GM18519 (cell line): ENCODE data around the gene SPATA16.
"Not testable (repeated sequence)": the region's sequence is repeated elsewhere in the genome, so short reads cannot be mapped to it uniquely, and the experiment has no call there.

Source experiments
- ATAC-seq: cut with Tn5 transposase; IDR thresholded peaks from one replicate; pipeline ENCODE4 v1.9.1; 2021; ENCODE audit warnings: mild to moderate bottlenecking, moderate library complexity; ENCODE audit not compliant: unreplicated experiment, low FRiP score

The SPATA16 gene

GRCh38 chr3:172968646-172969045 is 172.4 kb downstream of the SPATA16 start:
- no peak for ATAC-seq

- ATAC-seq: no peak
Observed at GRCh38 chr3:172965256-172965655, 175.8 kb downstream of the SPATA16 start.

GRCh38 chr3:172960626-172961182 is 180.3 kb downstream of the SPATA16 start:
- not testable (repeated sequence) for ATAC-seq

GRCh38 chr3:172958565-172958964 is 182.5 kb downstream of the SPATA16 start:
- no peak for ATAC-seq

- no peak for ATAC-seq
Observed at GRCh38 chr3:172953571-172953970, 187.5 kb downstream of the SPATA16 start.

- no peak for ATAC-seq
Observed at GRCh38 chr3:172951511-172951910, 189.5 kb downstream of the SPATA16 start.

GRCh38 chr3:172946061-172946460 is 195.0 kb downstream of the SPATA16 start:
- ATAC-seq: no peak

GRCh38 chr3:172939651-172940293 is 201.3 kb downstream of the SPATA16 start:
- ATAC-seq: no peak

- ATAC-seq: no peak
Observed at GRCh38 chr3:172938788-172939187, 202.2 kb downstream of the SPATA16 start.

- ATAC-seq: no peak
Observed at GRCh38 chr3:172931746-172932285, 209.2 kb downstream of the SPATA16 start.

GRCh38 chr3:172929451-172929850 is 211.6 kb downstream of the SPATA16 start:
- ATAC-seq: no peak

GRCh38 chr3:172924546-172924945 is 216.5 kb downstream of the SPATA16 start:
- no peak for ATAC-seq

GRCh38 chr3:172919297-172919683 is 221.7 kb downstream of the SPATA16 start:
- ATAC-seq: no peak

GRCh38 chr3:172918568-172919296 is 222.3 kb downstream of the SPATA16 start:
- no peak for ATAC-seq

GRCh38 chr3:172918165-172918564 is 222.9 kb downstream of the SPATA16 start:
- ATAC-seq: no peak

- no peak for ATAC-seq
Observed at GRCh38 chr3:172915911-172916514, 225.0 kb downstream of the SPATA16 start.

- no peak for ATAC-seq
Observed at GRCh38 chr3:172914854-172915253, 226.2 kb downstream of the SPATA16 start.

- ATAC-seq: no peak
Observed at GRCh38 chr3:172913911-172914655, 227.0 kb downstream of the SPATA16 start.

GRCh38 chr3:172911142-172911541 is 229.9 kb downstream of the SPATA16 start:
- no peak for ATAC-seq

- ATAC-seq: no peak
Observed at GRCh38 chr3:172908771-172909270, 232.2 kb downstream of the SPATA16 start.
